Nucleus accumbens (tissue), 56 donors: ENCODE results near the gene RHOF.
"Not testable (repeated sequence)": the region's sequence is repeated elsewhere in the genome, so short reads cannot be mapped to it uniquely, and the experiment has no call there.

Experiments used
- DNase-seq, 56 donors: peaks; one replicate each; lab custom pipeline; 2025; lab: John Stamatoyannopoulos, UW

RHOF gene

DNA sequence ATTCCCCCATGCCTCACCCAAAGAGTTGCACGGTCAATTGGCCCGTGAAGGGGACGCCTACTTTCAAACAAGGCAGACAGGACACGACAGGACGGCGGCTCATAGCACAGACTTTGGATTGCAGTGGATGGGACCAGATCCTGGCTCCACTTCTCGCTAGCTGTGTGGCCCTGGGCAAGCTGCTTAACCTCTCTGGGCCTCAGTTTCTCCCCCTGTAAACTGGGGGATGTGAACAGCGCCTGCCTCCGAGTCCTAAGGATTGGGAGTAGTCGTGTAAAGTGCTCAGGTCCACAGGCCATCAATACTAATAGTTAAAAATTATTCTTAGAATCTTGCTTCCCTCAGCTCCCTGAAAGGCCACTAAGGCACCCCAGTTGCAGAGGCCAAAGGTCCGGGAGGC is 13.1 kb downstream of the RHOF start:
- DNase-seq: no peak

- DNase-seq: no peak
Measured at GRCh38 chr12:121779422-121779895, 14.0 kb downstream of the RHOF start.

- DNase-seq: no peak
Measured at GRCh38 chr12:121778567-121779421, 14.7 kb downstream of the RHOF start.

DNA sequence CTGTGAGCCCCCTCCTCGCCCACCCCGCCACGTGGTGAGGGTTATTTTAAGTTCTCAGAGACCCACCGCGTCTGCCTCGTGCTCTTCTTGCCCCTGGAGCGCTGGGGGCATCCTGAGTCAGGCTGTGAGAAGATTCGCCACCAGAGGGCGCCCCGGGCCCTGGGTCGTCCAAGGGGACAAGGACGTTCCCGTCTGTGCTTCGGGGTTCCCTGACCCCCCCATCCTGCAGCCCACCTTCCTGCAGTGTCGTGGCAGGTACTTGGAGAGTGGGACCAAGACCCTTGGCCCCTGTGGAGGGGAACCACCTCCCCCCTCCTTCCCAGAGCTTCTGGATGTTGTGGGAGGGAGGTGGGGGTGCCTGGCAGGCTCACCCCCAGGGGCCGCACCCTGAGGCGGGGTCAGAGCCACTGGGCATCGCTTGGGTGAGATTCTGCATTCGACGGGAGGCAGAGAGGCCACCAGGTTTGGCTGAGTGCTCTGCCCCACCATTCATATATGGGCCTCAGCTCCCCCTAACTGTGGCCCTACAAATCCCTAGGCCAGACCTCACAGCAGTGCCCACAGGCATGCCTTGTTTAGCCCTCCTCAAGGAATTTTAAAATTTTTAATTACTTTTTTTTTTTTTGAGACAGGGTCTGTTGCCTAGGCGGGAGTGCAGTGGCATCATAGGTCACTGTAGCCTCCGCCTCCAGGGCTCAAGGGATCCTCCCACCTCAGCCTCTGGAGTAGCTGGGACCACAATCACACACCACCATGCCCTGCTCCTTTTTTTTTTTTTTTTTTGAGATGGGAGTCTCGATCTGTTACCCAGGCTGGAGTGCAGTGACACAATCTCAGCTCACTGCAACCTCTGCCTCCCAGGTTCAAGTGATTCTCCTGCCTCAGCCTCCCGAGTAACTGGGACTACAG is 17.0 kb downstream of the RHOF start:
- peak in 39 of 56 donors; percentile 5 to 82 (median 38) for DNase-seq

DNA sequence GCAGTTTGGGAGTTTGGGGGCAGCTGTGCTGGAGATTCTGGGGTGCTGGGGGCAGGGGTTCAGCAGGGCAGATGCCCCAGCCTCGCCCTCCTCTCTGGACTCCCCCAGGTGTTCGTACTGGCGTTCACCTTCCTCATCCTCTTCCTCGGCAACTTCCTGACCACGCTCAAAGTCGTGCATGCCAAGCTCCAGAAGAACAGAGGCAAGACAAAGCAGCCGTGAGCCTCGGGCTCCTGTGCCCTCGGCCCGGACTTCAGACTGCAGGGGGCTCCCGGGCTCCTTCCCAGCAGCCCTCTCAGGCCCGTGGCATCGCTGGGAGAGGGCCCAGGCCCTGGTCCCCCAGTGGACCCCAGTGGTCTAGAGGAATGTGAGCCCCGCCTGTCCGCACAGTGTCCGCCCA is 18.0 kb downstream of the RHOF start:
- DNase-seq: no peak

- DNase-seq: peak in 18 of 56 donors; percentile 4 to 74 (median 28)
Measured at GRCh38 chr12:121774968-121775474, 18.5 kb downstream of the RHOF start.

- DNase-seq: peak in 41 of 56 donors; percentile 5 to 74 (median 31)
Measured at GRCh38 chr12:121773011-121773777, 20.3 kb downstream of the RHOF start.

GRCh38 chr12:121770813-121771625 is 22.5 kb downstream of the RHOF start:
- no peak for DNase-seq

GRCh38 chr12:121770388-121770787 is 23.1 kb downstream of the RHOF start:
- no peak for DNase-seq

DNA sequence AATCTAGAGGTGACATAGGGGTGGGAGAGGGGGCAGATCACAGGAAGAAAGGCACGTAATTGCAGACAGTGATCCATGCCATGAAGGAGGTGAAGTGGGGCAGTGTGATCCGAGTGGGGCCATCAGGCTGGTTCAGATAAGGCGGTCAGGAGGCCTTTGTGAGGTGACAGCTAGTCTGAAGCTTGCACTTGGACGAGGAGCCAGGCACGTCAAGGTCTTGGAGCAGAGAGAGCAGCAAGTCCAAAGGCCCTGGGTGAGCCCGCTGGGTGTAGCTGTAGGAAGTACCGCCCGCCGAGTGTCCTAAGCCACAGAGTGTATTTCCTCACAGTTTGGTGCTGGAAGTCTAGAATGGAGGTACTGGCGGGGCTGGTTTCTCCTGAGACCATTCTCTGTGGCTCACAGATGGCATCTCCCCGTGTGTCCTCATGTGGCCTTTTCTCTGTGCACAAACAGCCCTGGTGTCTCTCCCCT is 23.6 kb downstream of the RHOF start:
- DNase-seq: no peak

DNA sequence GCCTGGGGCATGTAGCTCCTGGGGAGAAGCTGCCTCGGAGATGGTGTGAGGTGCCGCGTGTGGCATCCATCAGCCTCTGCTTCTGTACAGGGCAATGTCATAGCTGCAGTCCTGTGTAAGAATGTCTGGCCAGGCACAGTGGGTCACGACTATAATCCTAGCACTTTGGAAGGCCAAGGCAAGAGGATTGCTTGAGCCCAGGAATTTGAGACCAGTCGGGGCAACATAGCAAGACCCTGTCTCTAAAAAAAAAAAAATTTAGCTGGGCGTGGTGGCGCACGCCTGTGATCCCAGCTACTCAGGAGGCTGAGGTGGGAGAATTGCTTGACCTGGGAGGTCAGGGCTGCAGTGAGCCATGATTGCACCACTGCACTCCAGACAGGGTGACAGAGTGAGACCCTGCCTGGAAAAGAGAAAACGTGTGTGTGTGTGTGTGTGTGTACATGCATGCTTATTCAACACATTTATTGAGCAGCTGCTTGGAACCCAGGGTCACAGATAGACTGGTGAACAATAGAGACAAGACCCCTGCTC is 24.1 kb downstream of the RHOF start:
- DNase-seq: no peak

- peak in 44 of 56 donors; percentile 6 to 79 (median 44) for DNase-seq
Measured at GRCh38 chr12:121767525-121768016, 25.9 kb downstream of the RHOF start.

- DNase-seq: no peak
Measured at GRCh38 chr12:121766290-121767039, 27.0 kb downstream of the RHOF start.

DNA sequence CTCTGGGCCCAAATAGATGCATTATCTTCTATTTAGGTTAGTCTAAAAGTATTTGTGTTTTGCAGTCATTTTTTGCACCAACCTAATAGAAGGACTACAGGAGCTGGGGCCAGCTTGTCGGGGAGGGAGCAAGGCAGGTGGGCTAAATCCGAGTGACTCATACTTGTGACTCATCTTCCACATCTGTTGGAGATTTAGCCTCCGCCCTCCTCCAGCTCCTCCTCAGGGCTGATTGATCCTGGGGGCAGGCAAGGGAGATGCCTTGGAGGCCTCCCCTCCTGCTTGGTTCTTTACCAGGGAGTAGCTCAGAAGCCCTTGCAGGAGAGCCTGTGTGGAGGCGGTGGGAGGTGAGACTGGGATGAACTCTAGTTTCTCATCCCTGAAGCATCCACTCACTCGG is 27.9 kb downstream of the RHOF start:
- DNase-seq: peak in 22 of 56 donors; percentile 5 to 66 (median 30)

- DNase-seq: no peak
Measured at GRCh38 chr12:121764808-121765207, 28.7 kb downstream of the RHOF start.

DNA sequence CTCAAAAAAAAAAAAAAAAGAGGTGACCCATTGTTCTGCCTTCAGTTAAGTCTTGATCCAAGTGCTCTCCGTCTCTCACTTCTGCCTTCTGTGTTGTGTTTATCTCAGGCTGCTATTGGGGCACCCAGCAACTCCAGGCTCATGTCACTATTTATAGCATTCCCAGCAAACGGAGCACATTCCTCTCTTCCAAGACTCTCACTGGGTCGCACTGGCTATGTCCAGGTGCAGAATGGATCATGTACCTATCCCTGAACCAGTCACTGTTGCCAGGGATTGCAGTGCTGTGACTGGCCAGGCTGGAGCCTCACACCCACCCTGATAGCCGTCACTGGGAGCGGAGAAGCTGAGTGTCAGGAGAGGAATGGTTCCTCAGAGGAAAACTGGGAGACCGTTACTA is 31.2 kb downstream of the RHOF start:
- no peak for DNase-seq

- DNase-seq: not testable (repeated sequence)
Measured at GRCh38 chr12:121758536-121758935, 35.0 kb downstream of the RHOF start.

DNA sequence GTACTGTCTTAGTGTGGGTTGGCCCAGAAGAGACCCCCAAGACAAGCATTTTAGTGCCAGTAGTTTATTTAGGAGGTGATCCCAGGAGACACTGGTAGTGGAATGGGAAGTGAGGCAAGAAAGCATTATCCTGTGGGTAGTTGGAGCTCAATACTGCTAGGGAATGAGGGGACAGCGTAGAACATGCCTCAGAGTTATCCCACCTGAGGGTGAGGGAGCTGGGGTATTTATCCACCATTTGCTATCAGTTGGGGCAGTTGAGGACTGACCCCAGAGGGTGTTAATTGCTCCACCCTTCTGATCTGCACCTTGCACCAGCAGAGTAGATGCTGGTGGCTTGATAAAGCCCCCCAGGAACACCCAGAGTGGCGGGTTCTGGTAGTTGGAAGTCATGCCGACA is 37.9 kb downstream of the RHOF start:
- DNase-seq: no peak
